Neural cell (in vitro differentiated cells): ENCODE results near the gene BCDIN3D. TPM values are rescaled to one million over a fixed set of nuclear protein-coding genes. Genes with fewer than 3 reads are reported as not detected.

ENCODE experiments used
- H2AFZ ChIP-seq: fragments of 200-600, 300-800 bp; sonication (generic), shearing (Covaris generic); 2 replicates; pipeline ENCODE4 v1.6.0; 2014; ENCODE audit warnings: low read depth, mild to moderate bottlenecking, antibody characterized with exemption, low read length, moderate library complexity
- H3F3A ChIP-seq: fragments of 200-600 bp; shearing (Covaris generic); 2 replicates; pipeline ENCODE4 v1.6.1; 2016; ENCODE audit warnings: mild to moderate bottlenecking, moderate library complexity, mixed read lengths, antibody characterized with exemption, low read length; ENCODE audit not compliant: insufficient read depth, poor library complexity, severe bottlenecking
- H3K27ac ChIP-seq: fragments of 200-600, 300-800 bp; sonication (generic), shearing (Covaris generic); 2 replicates; pipeline ENCODE4 v1.5.1; 2014; ENCODE audit warnings: mild to moderate bottlenecking, low read length, moderate library complexity
- H3K27me3 ChIP-seq: fragments of 300-800, 200-600 bp; sonication (generic), shearing (Covaris generic); 2 replicates; pipeline ENCODE4 v1.6.0; 2014; ENCODE audit warnings: mild to moderate bottlenecking, low read depth, low read length, moderate library complexity; ENCODE audit not compliant: insufficient read depth
- H3K36me3 ChIP-seq: fragments of 300-800, 200-600 bp; sonication (generic), shearing (Covaris generic); 2 replicates; pipeline ENCODE4 v1.5.1; 2014; ENCODE audit warnings: mild to moderate bottlenecking, antibody characterized with exemption, low read length, moderate library complexity; ENCODE audit not compliant: insufficient read depth
- H3K4me2 ChIP-seq: fragments of 300-800, 200-600 bp; sonication (generic), shearing (Covaris generic); 2 replicates; pipeline ENCODE4 v1.6.0; 2014; ENCODE audit warnings: mild to moderate bottlenecking, low read length
- H3K4me3 ChIP-seq: fragments of 300-800, 200-600 bp; sonication (generic), shearing (Covaris generic); 2 replicates; pipeline ENCODE4 v1.5.1; 2014; ENCODE audit warnings: mild to moderate bottlenecking, low read length, moderate library complexity
- H3K79me2 ChIP-seq: fragments of 200-600 bp; shearing (Covaris generic); replicated peaks from 2 replicates; pipeline ENCODE4 v1.6.0; 2014; ENCODE audit warnings: mild to moderate bottlenecking, low read length, moderate library complexity; ENCODE audit not compliant: insufficient read depth
- H3K9ac ChIP-seq: fragments of 300-800, 200-600 bp; sonication (generic), shearing (Covaris generic); 2 replicates; pipeline ENCODE4 v1.6.1; 2016; ENCODE audit warnings: mild to moderate bottlenecking, low read length, mixed read lengths
- H3K9me2 ChIP-seq: fragments of 200-600 bp; shearing (Covaris generic); 2 replicates; pipeline ENCODE4 v1.6.1; 2016; ENCODE audit warnings: mild to moderate bottlenecking, low read length, mixed read lengths; ENCODE audit not compliant: insufficient read depth
- H3K9me3 ChIP-seq: fragments of 200-600, 300-800 bp; sonication (generic), shearing (Covaris generic); 2 replicates; pipeline ENCODE4 v1.6.1; 2016; ENCODE audit warnings: mild to moderate bottlenecking, mixed run types, low read length, moderate library complexity, mixed read lengths
- H4K20me1 ChIP-seq: fragments of 200-600 bp; shearing (Covaris generic); 2 replicates; pipeline ENCODE4 v1.6.1; 2016; ENCODE audit warnings: mild to moderate bottlenecking, mixed run types; ENCODE audit not compliant: insufficient read depth
- CTCF ChIP-seq: fragments of 450-650 bp; IDR thresholded peaks from 2 replicates; pipeline ENCODE4 v1.5.1; 2014; ENCODE audit warnings: antibody characterized with exemption, mild to moderate bottlenecking, moderate library complexity; ENCODE audit not compliant: poor library complexity, severe bottlenecking
- EP300 ChIP-seq: fragments of 450-650 bp; conservative IDR thresholded peaks from 2 replicates; pipeline ENCODE4 v1.6.1; 2014; ENCODE audit warnings: antibody characterized with exemption, mild to moderate bottlenecking, moderate library complexity; ENCODE audit not compliant: poor library complexity, severe bottlenecking
- EZH2 ChIP-seq: fragments of 200-600, 300-800 bp; shearing (Covaris generic), sonication (generic); IDR thresholded peaks from 2 replicates; pipeline ENCODE4 v1.6.1; 2014; ENCODE audit warnings: antibody characterized with exemption, low read length, borderline replicate concordance, mild to moderate bottlenecking; ENCODE audit not compliant: insufficient read depth, poor library complexity, severe bottlenecking
- MXI1 ChIP-seq: fragments of 450-650 bp; conservative IDR thresholded peaks from 2 replicates; pipeline ENCODE4 v1.6.1; 2014; ENCODE audit warnings: antibody characterized with exemption, mild to moderate bottlenecking; ENCODE audit not compliant: poor library complexity, severe bottlenecking
- POLR2AphosphoS5 ChIP-seq: IDR thresholded peaks from 2 replicates; pipeline ENCODE4 v1.6.1; 2012
- RAD21 ChIP-seq: fragments of 450-650 bp; conservative IDR thresholded peaks from 2 replicates; pipeline ENCODE4 v1.6.1; 2014; ENCODE audit warnings: antibody characterized with exemption, mild to moderate bottlenecking, moderate library complexity
- REST ChIP-seq: IDR thresholded peaks from 2 replicates; pipeline ENCODE4 v1.6.1; 2012; ENCODE audit warnings: borderline replicate concordance
- SMC3 ChIP-seq: fragments of 450-650 bp; conservative IDR thresholded peaks from 2 replicates; pipeline ENCODE4 v1.6.1; 2014; ENCODE audit warnings: antibody characterized with exemption, mild to moderate bottlenecking, moderate library complexity; ENCODE audit not compliant: poor library complexity
- TAF1 ChIP-seq: IDR thresholded peaks from 2 replicates; pipeline ENCODE4 v1.6.1; 2012; ENCODE audit warnings: low read depth
- polyA plus RNA-seq: library from polyadenylated mRNA; depleted of rRNA; stranded (reverse); fragments of >200 nt; gene quantifications from 2 replicates; pipeline ENCODE4 v1.2.3, GENCODE V29; 2014

The BCDIN3D gene
- polyA plus RNA-seq, 1 donor from 2014 or later, result 10.0 TPM

GRCh38 chr12:49874142-49874897 lies 31.4 kb upstream of the BCDIN3D start:
- no peaks in the 10 kb centered on the region for H3K79me2 ChIP-seq
- no peaks in the 10 kb centered on the region for H3K9me2 ChIP-seq
- no peaks in the 10 kb centered on the region for H3K36me3 ChIP-seq
- no peak for TF ChIP-seq MXI1
- TF ChIP-seq EZH2, result no peak
- no peak for TF ChIP-seq EP300
- TF ChIP-seq CTCF, result no peak
- TF ChIP-seq POLR2AphosphoS5, result no peak
- TF ChIP-seq RAD21, result no peak
- TF ChIP-seq TAF1, result no peak
- TF ChIP-seq SMC3, result no peak
- TF ChIP-seq REST, result no peak
- no peak overlapping the region for H3K9ac ChIP-seq
- H3K27me3 ChIP-seq, result no peaks in the 10 kb centered on the region
- no peaks in the 10 kb centered on the region for H3K9me3 ChIP-seq
- no peak overlapping the region for H3K4me3 ChIP-seq
- no peak overlapping the region for H2AFZ ChIP-seq
- H3K27ac ChIP-seq, result no peak overlapping the region
- no peaks in the 10 kb centered on the region for H4K20me1 ChIP-seq
- H3F3A ChIP-seq, result no peaks in the 10 kb centered on the region
- no peak overlapping the region for H3K4me2 ChIP-seq

- TF ChIP-seq CTCF (no peak), TAF1 (no peak), EP300 (no peak), SMC3 (no peak), REST (no peak), POLR2AphosphoS5 (no peak)
- Histone ChIP-seq H3K27ac (no peak overlapping the region), H3K79me2 (no peaks in the 10 kb centered on the region), H2AFZ (no peak overlapping the region), H3K4me2 (no peak overlapping the region), H3K9me3 (no peaks in the 10 kb centered on the region), H3K4me3 (no peak overlapping the region), H4K20me1 (no peaks in the 10 kb centered on the region), H3F3A (no peaks in the 10 kb centered on the region), H3K27me3 (no peaks in the 10 kb centered on the region), H3K9ac (no peak overlapping the region), H3K9me2 (no peaks in the 10 kb centered on the region), H3K36me3 (no peaks in the 10 kb centered on the region)
Observed at GRCh38 chr12:49873361-49873934, 30.5 kb upstream of the BCDIN3D start.
